ENCODE measurements around the gene COL19A1. TPM values are rescaled to one million over a fixed set of nuclear protein-coding genes. Genes with fewer than 3 reads are reported as not detected.

Gene COL19A1
- total RNA-seq, 1 donor from 2014 or later, result 0.14 TPM

- intact Hi-C loops (cut with micrococcal nuclease), result no loop called here
Observed at GRCh38 chr6:70045413-70045812, 179.1 kb downstream of the COL19A1 start.

- intact Hi-C loops (cut with micrococcal nuclease), result no loop called here
Observed at GRCh38 chr6:70051197-70052124, 185.1 kb downstream of the COL19A1 start.

- intact Hi-C loops (cut with micrococcal nuclease), result no loop called here
Observed at GRCh38 chr6:70059039-70059719, 192.8 kb downstream of the COL19A1 start.

GRCh38 chr6:70060680-70061079 is 194.3 kb downstream of the COL19A1 start:
- intact Hi-C loops (cut with micrococcal nuclease), result no loop called here

- intact Hi-C loops (cut with micrococcal nuclease), result no loop called here
Observed at GRCh38 chr6:70061546-70061945, 195.2 kb downstream of the COL19A1 start.

- intact Hi-C loops (cut with micrococcal nuclease), result no loop called here
Observed at GRCh38 chr6:70062010-70062409, 195.7 kb downstream of the COL19A1 start.

- intact Hi-C loops (cut with micrococcal nuclease), result no loop called here
Observed at GRCh38 chr6:70072540-70073179, 206.3 kb downstream of the COL19A1 start.

GRCh38 chr6:70073637-70074036 is 207.3 kb downstream of the COL19A1 start:
- intact Hi-C loops (cut with micrococcal nuclease), result no loop called here

GRCh38 chr6:70079241-70079640 is 212.9 kb downstream of the COL19A1 start:
- intact Hi-C loops (cut with micrococcal nuclease), result no loop called here

GRCh38 chr6:70080443-70081070 is 214.2 kb downstream of the COL19A1 start:
- intact Hi-C loops (cut with micrococcal nuclease), result no loop called here

GRCh38 chr6:70082830-70083229 is 216.5 kb downstream of the COL19A1 start:
- intact Hi-C loops (cut with micrococcal nuclease), result no loop called here

- intact Hi-C loops (cut with micrococcal nuclease), result no loop called here
Observed at GRCh38 chr6:70086806-70087205, 220.4 kb downstream of the COL19A1 start.

- intact Hi-C loops (cut with micrococcal nuclease), result no loop called here
Observed at GRCh38 chr6:70094156-70094555, 227.8 kb downstream of the COL19A1 start.

GRCh38 chr6:70099732-70100131 is 233.4 kb downstream of the COL19A1 start:
- intact Hi-C loops (cut with micrococcal nuclease), result no loop called here

GRCh38 chr6:70103798-70104197 is 237.4 kb downstream of the COL19A1 start:
- intact Hi-C loops (cut with micrococcal nuclease), result no loop called here

- intact Hi-C loops (cut with micrococcal nuclease), result loop anchor here (5.0 kb wide), 3 partner anchors 376 to 1536 kb away; partner anchors contain the start of gene ADGRB3
Observed at GRCh38 chr6:70107852-70108629, 241.7 kb downstream of the COL19A1 start.

- intact Hi-C loops (cut with micrococcal nuclease), result no loop called here
Observed at GRCh38 chr6:70110126-70111022, 244.0 kb downstream of the COL19A1 start.

- intact Hi-C loops (cut with micrococcal nuclease), result no loop called here
Observed at GRCh38 chr6:70111737-70112136, 245.4 kb downstream of the COL19A1 start.

- intact Hi-C loops (cut with micrococcal nuclease), result no loop called here
Observed at GRCh38 chr6:70112716-70113115, 246.4 kb downstream of the COL19A1 start.

GRCh38 chr6:70113171-70113570 is 246.8 kb downstream of the COL19A1 start:
- intact Hi-C loops (cut with micrococcal nuclease), result no loop called here

Measured in T-helper 2 cell treated with Interferon-gamma antibody and Interleukin-4, amounts not matched to agents 100 ng/mL and 5 ng/mL, for 36 hours (primary cell).